Lower leg skin (tissue), 4 donors: ENCODE measurements around the gene DNAJB9. TPM values are rescaled to one million over a fixed set of nuclear protein-coding genes. Genes with fewer than 3 reads are reported as not detected.

Experiments used
- DNase-seq, 2 donors: peaks; one replicate each; pipeline ENCODE4 v3.0.0-alpha.2; 2019; ENCODE audit warnings: low spot score in 2 of 2
- H3K4me3 ChIP-seq: fragments of 200-600 bp; sonication (generic); 2 replicates; pipeline ENCODE4 v1.5.1; 2017; ENCODE audit warnings: mild to moderate bottlenecking, low read depth; ENCODE audit not compliant: poor library complexity, severe bottlenecking
- POLR2A ChIP-seq, 2 donors: fragments of 450-650 bp; IDR thresholded peaks; one replicate each; pipeline ENCODE4 v1.6.1; 2016 to 2017; ENCODE audit warnings: antibody characterized with exemption in 2 of 2, mild to moderate bottlenecking in 1 of 2, moderate library complexity in 1 of 2
- WGBS, 2 donors: methylation state at CpG; one replicate each; pipeline ENCODE4 v1.1.5; 2018; 5-methylcytosine and 5-hydroxymethylcytosine counted together
- intact Hi-C: fragments of 100-400 bp; cut with DNase I; formaldehyde crosslinking; loops from one replicate; pipeline ENCODE4 v1.15.0; 2023; ENCODE audit warnings: low total_unique reads
- total RNA-seq, 4 donors: library from RNA; depleted of rRNA; stranded (reverse); fragments of >200 nt; gene quantifications; one replicate each; pipeline ENCODE4 v1.1.0, GENCODE V29; 2016
- TF ChIP-seq, protein P1 (sequence below), 3 donors: fragments of 450-650 bp; IDR thresholded peaks; one replicate each; pipeline ENCODE4 v1.5.1; 2016; ENCODE audit warnings: antibody characterized with exemption in 3 of 3, mild to moderate bottlenecking in 3 of 3, moderate library complexity in 2 of 3

DNAJB9 gene
- total RNA-seq, 4 donors from 2014 or later: 13.2 to 41.9 (median 29.7) TPM

DNA sequence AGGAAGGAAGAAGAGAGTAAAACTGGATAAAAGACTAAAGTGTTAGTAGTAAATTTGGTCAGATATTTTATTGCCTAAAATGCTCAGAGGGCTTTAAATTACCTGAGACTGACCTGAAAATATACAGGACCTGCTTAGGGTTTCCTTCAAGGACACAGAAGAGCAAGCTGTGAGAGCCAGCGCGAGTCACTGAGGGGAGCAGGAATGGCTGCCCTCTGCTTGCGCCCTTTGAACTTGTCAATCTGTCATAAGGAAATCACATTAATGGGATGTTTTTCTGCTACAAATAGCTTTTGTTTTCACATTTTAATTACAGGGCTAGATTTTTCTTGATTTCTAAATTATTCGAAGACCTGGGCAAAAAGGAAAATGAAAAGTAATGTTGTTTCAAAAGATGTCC lies 26.9 kb downstream of the DNAJB9 start:
- 92 to 97% methylated on average over 4 of the region's 4 CpGs for WGBS, 2 donors
- no peak overlapping the region for H3K4me3 ChIP-seq
- DNase-seq: no peak
- TF ChIP-seq, protein P1, sequence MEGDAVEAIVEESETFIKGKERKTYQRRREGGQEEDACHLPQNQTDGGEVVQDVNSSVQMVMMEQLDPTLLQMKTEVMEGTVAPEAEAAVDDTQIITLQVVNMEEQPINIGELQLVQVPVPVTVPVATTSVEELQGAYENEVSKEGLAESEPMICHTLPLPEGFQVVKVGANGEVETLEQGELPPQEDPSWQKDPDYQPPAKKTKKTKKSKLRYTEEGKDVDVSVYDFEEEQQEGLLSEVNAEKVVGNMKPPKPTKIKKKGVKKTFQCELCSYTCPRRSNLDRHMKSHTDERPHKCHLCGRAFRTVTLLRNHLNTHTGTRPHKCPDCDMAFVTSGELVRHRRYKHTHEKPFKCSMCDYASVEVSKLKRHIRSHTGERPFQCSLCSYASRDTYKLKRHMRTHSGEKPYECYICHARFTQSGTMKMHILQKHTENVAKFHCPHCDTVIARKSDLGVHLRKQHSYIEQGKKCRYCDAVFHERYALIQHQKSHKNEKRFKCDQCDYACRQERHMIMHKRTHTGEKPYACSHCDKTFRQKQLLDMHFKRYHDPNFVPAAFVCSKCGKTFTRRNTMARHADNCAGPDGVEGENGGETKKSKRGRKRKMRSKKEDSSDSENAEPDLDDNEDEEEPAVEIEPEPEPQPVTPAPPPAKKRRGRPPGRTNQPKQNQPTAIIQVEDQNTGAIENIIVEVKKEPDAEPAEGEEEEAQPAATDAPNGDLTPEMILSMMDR (IDR thresholded peaks at IDR 0.05): no peak
- TF ChIP-seq POLR2A (IDR thresholded peaks at IDR 0.05): no peak
- intact Hi-C loops: no loop called here

- no peak for DNase-seq
- no peak for TF ChIP-seq POLR2A (IDR thresholded peaks at IDR 0.05)
- TF ChIP-seq, protein P1 (IDR thresholded peaks at IDR 0.05): no peak
- intact Hi-C loops: no loop called here
- H3K4me3 ChIP-seq: no peak overlapping the region
- 43 to 45% methylated on average over 2 of the region's 2 CpGs for WGBS, 2 donors
Observed at GRCh38 chr7:108598153-108598552, 28.5 kb downstream of the DNAJB9 start.

- no peak for TF ChIP-seq POLR2A (IDR thresholded peaks at IDR 0.05)
- TF ChIP-seq, protein P1 (IDR thresholded peaks at IDR 0.05): no peak
Observed at GRCh38 chr7:108598914-108599580, 29.4 kb downstream of the DNAJB9 start.

GRCh38 chr7:108600399-108600798 lies 30.7 kb downstream of the DNAJB9 start:
- intact Hi-C loops: no loop called here
- H3K4me3 ChIP-seq: no peak overlapping the region
- 48 to 68% methylated on average over 1 of the region's 1 CpG for WGBS, 2 donors
- DNase-seq: no peak
- no peak for TF ChIP-seq POLR2A (IDR thresholded peaks at IDR 0.05)
- TF ChIP-seq, protein P1 (IDR thresholded peaks at IDR 0.05): no peak

More at GRCh38 chr7:108598914-108599580, 29.4 kb downstream of the DNAJB9 start:
- intact Hi-C loops: no loop called here
- WGBS, 2 donors: 54 to 60% methylated on average over 6 of the region's 6 CpGs
- DNase-seq: no peak
- H3K4me3 ChIP-seq: no peak overlapping the region

GRCh38 chr7:108603656-108604306 lies 34.1 kb downstream of the DNAJB9 start:
- WGBS, 2 donors: 66 to 73% methylated on average over 8 of the region's 8 CpGs
- intact Hi-C loops: no loop called here
- no peak for DNase-seq
- no peak overlapping the region for H3K4me3 ChIP-seq
- TF ChIP-seq, protein P1 (IDR thresholded peaks at IDR 0.05): no peak
- no peak for TF ChIP-seq POLR2A (IDR thresholded peaks at IDR 0.05)
